ENCODE measurements around the gene SLC49A3. TPM values are rescaled to one million over a fixed set of nuclear protein-coding genes. Genes with fewer than 3 reads are reported as not detected.

SLC49A3 gene
- total RNA-seq, 1 donor from 2014 or later: 6.2 TPM

GRCh38 chr4:725391-726234 lies 36.7 kb upstream of the SLC49A3 start:
- Mint-ChIP-seq H3K27ac (ENCODE audit: unreplicated experiment) (no peak overlapping the region), H3K4me3 (ENCODE audit: unreplicated experiment) (no peak overlapping the region), H3K4me1 (ENCODE audit: low read depth, unreplicated experiment) (peaks cover 23% of the 10 kb centered on the region), H3K36me3 (ENCODE audit: low read depth, unreplicated experiment) (peaks cover 16% of the 10 kb centered on the region), H3K27me3 (ENCODE audit: low read depth, unreplicated experiment) (no peaks in the 10 kb centered on the region), H3K9me3 (ENCODE audit: unreplicated experiment) (peaks cover 2% of the 10 kb centered on the region)
- Histone ChIP-seq H3K27me3 (ENCODE audit: insufficient read depth, low read length) (no peaks in the 10 kb centered on the region), H3K79me2 (ENCODE audit: insufficient read depth, low read length) (peaks cover 99% of the 10 kb centered on the region), H3K36me3 (ENCODE audit: insufficient read depth, low read length) (peaks cover 3% of the 10 kb centered on the region), H2AFZ (ENCODE audit: low read depth, low read length) (no peak overlapping the region), H3K27ac (ENCODE audit: low read depth, low read length) (no peak overlapping the region), H3K4me3 (ENCODE audit: insufficient read depth, low read depth, low read length) (no peak overlapping the region), H3K9ac (ENCODE audit: low read length) (no peak overlapping the region), H3K9me3 (ENCODE audit: insufficient read depth, low read depth, low read length) (no peaks in the 10 kb centered on the region), H3K4me1 (ENCODE audit: insufficient read depth, low read length) (peaks cover 4% of the 10 kb centered on the region), H3K4me2 (ENCODE audit: low read length) (no peak overlapping the region), H4K20me1 (ENCODE audit: insufficient read depth, low read length) (peaks cover 88% of the 10 kb centered on the region)
- DNase-seq (ENCODE audit: low read depth): no peak
- no peak for FAIRE-seq
- TF ChIP-seq EZH2 (IDR thresholded peaks at IDR 0.05; ENCODE audit: insufficient read depth, low read length): no peak
- TF ChIP-seq, protein P1, sequence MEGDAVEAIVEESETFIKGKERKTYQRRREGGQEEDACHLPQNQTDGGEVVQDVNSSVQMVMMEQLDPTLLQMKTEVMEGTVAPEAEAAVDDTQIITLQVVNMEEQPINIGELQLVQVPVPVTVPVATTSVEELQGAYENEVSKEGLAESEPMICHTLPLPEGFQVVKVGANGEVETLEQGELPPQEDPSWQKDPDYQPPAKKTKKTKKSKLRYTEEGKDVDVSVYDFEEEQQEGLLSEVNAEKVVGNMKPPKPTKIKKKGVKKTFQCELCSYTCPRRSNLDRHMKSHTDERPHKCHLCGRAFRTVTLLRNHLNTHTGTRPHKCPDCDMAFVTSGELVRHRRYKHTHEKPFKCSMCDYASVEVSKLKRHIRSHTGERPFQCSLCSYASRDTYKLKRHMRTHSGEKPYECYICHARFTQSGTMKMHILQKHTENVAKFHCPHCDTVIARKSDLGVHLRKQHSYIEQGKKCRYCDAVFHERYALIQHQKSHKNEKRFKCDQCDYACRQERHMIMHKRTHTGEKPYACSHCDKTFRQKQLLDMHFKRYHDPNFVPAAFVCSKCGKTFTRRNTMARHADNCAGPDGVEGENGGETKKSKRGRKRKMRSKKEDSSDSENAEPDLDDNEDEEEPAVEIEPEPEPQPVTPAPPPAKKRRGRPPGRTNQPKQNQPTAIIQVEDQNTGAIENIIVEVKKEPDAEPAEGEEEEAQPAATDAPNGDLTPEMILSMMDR (IDR thresholded peaks at IDR 0.05; ENCODE audit: insufficient read depth, low read depth, low read length): no peak

GRCh38 chr4:723751-724530 lies 35.0 kb upstream of the SLC49A3 start:
- Histone ChIP-seq H2AFZ (ENCODE audit: low read depth, low read length) (no peak overlapping the region), H3K27me3 (ENCODE audit: insufficient read depth, low read length) (no peaks in the 10 kb centered on the region), H3K4me1 (ENCODE audit: insufficient read depth, low read length) (peaks cover 4% of the 10 kb centered on the region), H3K4me2 (ENCODE audit: low read length) (no peak overlapping the region), H4K20me1 (ENCODE audit: insufficient read depth, low read length) (peaks cover 92% of the 10 kb centered on the region), H3K36me3 (ENCODE audit: insufficient read depth, low read length) (peaks cover 3% of the 10 kb centered on the region), H3K27ac (ENCODE audit: low read depth, low read length) (no peak overlapping the region), H3K79me2 (ENCODE audit: insufficient read depth, low read length) (peaks cover 99% of the 10 kb centered on the region), H3K9me3 (ENCODE audit: insufficient read depth, low read depth, low read length) (no peaks in the 10 kb centered on the region), H3K4me3 (ENCODE audit: insufficient read depth, low read depth, low read length) (no peak overlapping the region), H3K9ac (ENCODE audit: low read length) (no peak overlapping the region)
- FAIRE-seq (no peak), DNase-seq (ENCODE audit: low read depth) (no peak)
- Mint-ChIP-seq H3K27ac (ENCODE audit: unreplicated experiment) (no peak overlapping the region), H3K4me1 (ENCODE audit: low read depth, unreplicated experiment) (peaks cover 23% of the 10 kb centered on the region), H3K9me3 (ENCODE audit: unreplicated experiment) (peaks cover 4% of the 10 kb centered on the region), H3K36me3 (ENCODE audit: low read depth, unreplicated experiment) (peaks cover 17% of the 10 kb centered on the region), H3K27me3 (ENCODE audit: low read depth, unreplicated experiment) (no peaks in the 10 kb centered on the region), H3K4me3 (ENCODE audit: unreplicated experiment) (no peak overlapping the region)
- TF ChIP-seq, protein P1 (IDR thresholded peaks at IDR 0.05; ENCODE audit: insufficient read depth, low read depth, low read length): no peak
- TF ChIP-seq EZH2 (IDR thresholded peaks at IDR 0.05; ENCODE audit: insufficient read depth, low read length): no peak
